Measurements from ENCODE around the gene MRPL47.

The MRPL47 gene

GRCh38 chr3:179613807-179614206, 9.4 kb upstream of the MRPL47 start:
- peaks cover 19 to 34% of the 10 kb centered on the region in 2 donors for H3K36me3 Mint-ChIP-seq
- ATAC-seq (replicated peaks) (no peak), DNase-seq (no peak)
- no peaks in the 10 kb centered on the region for H3K27me3 Mint-ChIP-seq
- H3K4me3 Mint-ChIP-seq: no peak overlapping the region
- no peak overlapping the region for H3K27ac Mint-ChIP-seq
- peaks cover 21 to 35% of the 10 kb centered on the region in 2 donors for H3K4me1 Mint-ChIP-seq
- no peaks in the 10 kb centered on the region for H3K9me3 Mint-ChIP-seq

- Mint-ChIP-seq H3K4me3 (no peak overlapping the region), H3K27me3 (no peaks in the 10 kb centered on the region), H3K27ac (peak overlapping the region; percentile 14), H3K9me3 (no peaks in the 10 kb centered on the region), H3K36me3 (peaks cover 16 to 28% of the 10 kb centered on the region in 2 donors), H3K4me1 (peaks cover 40 to 69% of the 10 kb centered on the region in 2 donors)
- DNase-seq: no peak
- ATAC-seq (replicated peaks): no peak
Observed at GRCh38 chr3:179610066-179610465, 5.6 kb upstream of the MRPL47 start.

GRCh38 chr3:179608931-179609720, 4.7 kb upstream of the MRPL47 start:
- ATAC-seq (replicated peaks) (peak; percentile 80 to 81), DNase-seq (peak; percentile 18)
- Mint-ChIP-seq H3K4me3 (peak overlapping the region; percentile 70 to 75), H3K9me3 (no peaks in the 10 kb centered on the region), H3K27ac (peak overlapping the region; percentile 94), H3K27me3 (no peaks in the 10 kb centered on the region), H3K36me3 (peaks cover 19 to 31% of the 10 kb centered on the region in 2 donors), H3K4me1 (peaks cover 41 to 74% of the 10 kb centered on the region in 2 donors)

- Mint-ChIP-seq H3K9me3 (no peaks in the 10 kb centered on the region), H3K36me3 (peaks cover 19 to 24% of the 10 kb centered on the region in 2 donors), H3K4me1 (peaks cover 35 to 60% of the 10 kb centered on the region in 2 donors), H3K27me3 (no peaks in the 10 kb centered on the region), H3K4me3 (peak overlapping the region; percentile 44 to 64), H3K27ac (peak overlapping the region; percentile 67)
- DNase-seq (no peak), ATAC-seq (replicated peaks) (no peak)
Observed at GRCh38 chr3:179606534-179607085, 2.2 kb upstream of the MRPL47 start.

- H3K36me3 Mint-ChIP-seq: peaks cover 19 to 20% of the 10 kb centered on the region in 2 donors
- no peaks in the 10 kb centered on the region for H3K9me3 Mint-ChIP-seq
- H3K4me1 Mint-ChIP-seq: peaks cover 22 to 39% of the 10 kb centered on the region in 2 donors
Observed at GRCh38 chr3:179603831-179604230, 607 bp downstream of the MRPL47 start.

GRCh38 chr3:179603321-179603720, 1.1 kb downstream of the MRPL47 start:
- no peak overlapping the region for H3K27ac Mint-ChIP-seq
- no peaks in the 10 kb centered on the region for H3K9me3 Mint-ChIP-seq
- ATAC-seq (replicated peaks): no peak
- DNase-seq: no peak
- peaks cover 20 to 35% of the 10 kb centered on the region in 2 donors for H3K4me1 Mint-ChIP-seq
- peak overlapping the region; percentile 22 to 100 for H3K4me3 Mint-ChIP-seq
- peaks cover 20 to 22% of the 10 kb centered on the region in 2 donors for H3K36me3 Mint-ChIP-seq
- H3K27me3 Mint-ChIP-seq: no peaks in the 10 kb centered on the region

More at GRCh38 chr3:179603831-179604230, 607 bp downstream of the MRPL47 start:
- Mint-ChIP-seq H3K27me3 (no peaks in the 10 kb centered on the region), H3K27ac (peak overlapping the region; percentile 100), H3K4me3 (peak overlapping the region; percentile 98 to 100)
- ATAC-seq (replicated peaks): no peak
- DNase-seq: no peak

- no peak overlapping the region for H3K27ac Mint-ChIP-seq
- peaks cover 0 to 2% of the 10 kb centered on the region in 2 donors for H3K4me1 Mint-ChIP-seq
- no peak overlapping the region for H3K4me3 Mint-ChIP-seq
- peaks cover 14 to 15% of the 10 kb centered on the region in 2 donors for H3K36me3 Mint-ChIP-seq
- no peak for DNase-seq
- no peaks in the 10 kb centered on the region for H3K27me3 Mint-ChIP-seq
- no peaks in the 10 kb centered on the region for H3K9me3 Mint-ChIP-seq
- ATAC-seq (replicated peaks): no peak
Observed at GRCh38 chr3:179599531-179599930, 4.9 kb downstream of the MRPL47 start.

GRCh38 chr3:179591313-179591712, 13.1 kb downstream of the MRPL47 start:
- ATAC-seq (replicated peaks): no peak
- Mint-ChIP-seq H3K4me3 (no peak overlapping the region), H3K36me3 (peaks cover 17 to 24% of the 10 kb centered on the region in 2 donors), H3K4me1 (peaks cover 0 to 6% of the 10 kb centered on the region in 2 donors), H3K27me3 (no peaks in the 10 kb centered on the region), H3K27ac (no peak overlapping the region), H3K9me3 (no peaks in the 10 kb centered on the region)
- no peak for DNase-seq

GRCh38 chr3:179590669-179591068, 13.8 kb downstream of the MRPL47 start:
- Mint-ChIP-seq H3K27ac (no peak overlapping the region), H3K36me3 (peaks cover 19 to 26% of the 10 kb centered on the region in 2 donors), H3K4me3 (no peak overlapping the region), H3K4me1 (peaks cover 0 to 6% of the 10 kb centered on the region in 2 donors), H3K9me3 (no peaks in the 10 kb centered on the region), H3K27me3 (no peaks in the 10 kb centered on the region)
- no peak for DNase-seq
- ATAC-seq (replicated peaks): no peak

- Mint-ChIP-seq H3K4me1 (peaks cover 0 to 6% of the 10 kb centered on the region in 2 donors), H3K9me3 (no peaks in the 10 kb centered on the region), H3K27me3 (no peaks in the 10 kb centered on the region), H3K27ac (peak overlapping the region; percentile 31), H3K36me3 (peaks cover 22 to 30% of the 10 kb centered on the region in 2 donors), H3K4me3 (no peak overlapping the region)
- DNase-seq: no peak
- peak; percentile 77 to 96 for ATAC-seq (replicated peaks)
Observed at GRCh38 chr3:179589143-179589542, 15.3 kb downstream of the MRPL47 start.

- Mint-ChIP-seq H3K27me3 (no peaks in the 10 kb centered on the region), H3K4me3 (no peak overlapping the region), H3K9me3 (no peaks in the 10 kb centered on the region), H3K27ac (no peak overlapping the region), H3K36me3 (peaks cover 27 to 31% of the 10 kb centered on the region in 2 donors), H3K4me1 (no peaks in the 10 kb centered on the region)
- ATAC-seq (replicated peaks) (no peak), DNase-seq (no peak)
Observed at GRCh38 chr3:179580992-179581391, 23.4 kb downstream of the MRPL47 start.

GRCh38 chr3:179565496-179565895, 38.9 kb downstream of the MRPL47 start:
- Mint-ChIP-seq H3K4me3 (no peak overlapping the region), H3K27me3 (no peaks in the 10 kb centered on the region), H3K36me3 (peaks cover 4 to 12% of the 10 kb centered on the region in 2 donors), H3K9me3 (no peaks in the 10 kb centered on the region), H3K4me1 (peaks cover 19 to 31% of the 10 kb centered on the region in 2 donors), H3K27ac (no peak overlapping the region)
- no peak for ATAC-seq (replicated peaks)
- no peak for DNase-seq

GRCh38 chr3:179563271-179563783, 41.1 kb downstream of the MRPL47 start:
- Mint-ChIP-seq H3K9me3 (no peaks in the 10 kb centered on the region), H3K36me3 (peaks cover 0 to 4% of the 10 kb centered on the region in 2 donors), H3K4me1 (peaks cover 19 to 27% of the 10 kb centered on the region in 2 donors), H3K4me3 (peak overlapping the region; percentile 87 to 98), H3K27ac (peak overlapping the region; percentile 99), H3K27me3 (no peaks in the 10 kb centered on the region)
- ATAC-seq (replicated peaks): peak; percentile 70 to 76
- DNase-seq: peak; percentile 72

- peak; percentile 99 for DNase-seq
- ATAC-seq (replicated peaks): peak; percentile 94 to 95
- Mint-ChIP-seq H3K36me3 (peaks cover 0 to 4% of the 10 kb centered on the region in 2 donors), H3K27me3 (no peaks in the 10 kb centered on the region), H3K4me1 (peaks cover 19 to 27% of the 10 kb centered on the region in 2 donors), H3K9me3 (no peaks in the 10 kb centered on the region), H3K4me3 (peak within 1 kb of the TSS; percentile 87 to 98), H3K27ac (peak within 1 kb of the TSS; percentile 99)
Observed at GRCh38 chr3:179562591-179563270, 41.7 kb downstream of the MRPL47 start, which contains the start of gene ACTL6A. Gene ACTL6A (plus strand): TSS chr3:179562926. CDS start chr3:179563093, 167 bp downstream.

All from stimulated activated naive B cell treated with anti-CD40 and anti-IgM and Interleukin-4, amounts not matched to agents 10 μg/mL and 1 μg/mL and 100 μg/mL, for 72 hours (primary cell).